RWPE2 (cell line): ENCODE measurements around the gene ADAM11.

ENCODE experiments used
- ATAC-seq: fragments of 200-7000 bp; cut with Tn5 transposase; 3 replicates; pipeline ENCODE4 v1.9.1; 2021; ENCODE audit warnings: low read depth
- DNase-seq: peaks from one replicate; pipeline ENCODE4 v3.0.0-alpha.2; 2020; ENCODE audit warnings: low spot score
- H3K27ac ChIP-seq: fragments of 450-650 bp; 2 replicates; pipeline ENCODE4 v1.5.1; 2017; ENCODE audit warnings: mild to moderate bottlenecking; ENCODE audit not compliant: poor library complexity, severe bottlenecking
- H3K27me3 ChIP-seq: fragments of 250-450 bp; sonication (Bioruptor Pico); 2 replicates; pipeline ENCODE4 v1.5.1; 2021; ENCODE audit warnings: mild to moderate bottlenecking, moderate library complexity; ENCODE audit not compliant: insufficient read depth, poor library complexity, severe bottlenecking
- H3K36me3 ChIP-seq: fragments of 250-450 bp; sonication (Bioruptor Pico); 2 replicates; pipeline ENCODE4 v1.5.1; 2020; ENCODE audit warnings: low read depth, mild to moderate bottlenecking, moderate library complexity
- H3K4me1 ChIP-seq: fragments of 250-450 bp; sonication (Bioruptor Pico); 2 replicates; pipeline ENCODE4 v1.5.1; 2021; ENCODE audit warnings: mild to moderate bottlenecking, moderate library complexity; ENCODE audit not compliant: insufficient read depth, poor library complexity, severe bottlenecking
- H3K4me3 ChIP-seq: fragments of 250-450 bp; sonication (Bioruptor Pico); 2 replicates; pipeline ENCODE4 v1.5.1; 2021; ENCODE audit warnings: mild to moderate bottlenecking, moderate library complexity; ENCODE audit not compliant: severe bottlenecking
- H3K9me3 ChIP-seq: fragments of 250-450 bp; sonication (Bioruptor Pico); 2 replicates; pipeline ENCODE4 v1.5.1; 2021; ENCODE audit warnings: mild to moderate bottlenecking, moderate library complexity; ENCODE audit not compliant: severe bottlenecking
- CTCF ChIP-seq: fragments of 450-650 bp; IDR thresholded peaks from one replicate; pipeline ENCODE4 v1.5.1; 2017; ENCODE audit warnings: mild to moderate bottlenecking, moderate library complexity; ENCODE audit not compliant: poor library complexity, severe bottlenecking

ADAM11 gene

GRCh38 chr17:44780161-44780560 is 21.4 kb downstream of the ADAM11 start:
- H3K27ac ChIP-seq, result no peak overlapping the region
- no peak for ATAC-seq
- DNase-seq, result no peak
- H3K4me1 ChIP-seq, result no peaks in the 10 kb centered on the region
- no peak overlapping the region for H3K4me3 ChIP-seq
- H3K36me3 ChIP-seq, result no peaks in the 10 kb centered on the region
- no peaks in the 10 kb centered on the region for H3K9me3 ChIP-seq
- no peak for TF ChIP-seq CTCF
- no peaks in the 10 kb centered on the region for H3K27me3 ChIP-seq

GRCh38 chr17:44780845-44781480 is 22.2 kb downstream of the ADAM11 start:
- no peaks in the 10 kb centered on the region for H3K4me1 ChIP-seq
- H3K4me3 ChIP-seq, result no peak overlapping the region
- ATAC-seq (no peak), DNase-seq (no peak)
- H3K9me3 ChIP-seq, result no peaks in the 10 kb centered on the region
- TF ChIP-seq CTCF, result no peak
- H3K27me3 ChIP-seq, result no peaks in the 10 kb centered on the region
- H3K27ac ChIP-seq, result no peak overlapping the region
- no peaks in the 10 kb centered on the region for H3K36me3 ChIP-seq

GRCh38 chr17:44781551-44782325 is 22.9 kb downstream of the ADAM11 start:
- TF ChIP-seq CTCF, result no peak

GRCh38 chr17:44782326-44782850 is 23.6 kb downstream of the ADAM11 start:
- DNase-seq, result no peak
- no peak for ATAC-seq
- Histone ChIP-seq H3K27ac (no peak overlapping the region), H3K9me3 (no peaks in the 10 kb centered on the region), H3K27me3 (no peaks in the 10 kb centered on the region), H3K36me3 (no peaks in the 10 kb centered on the region), H3K4me3 (no peak overlapping the region), H3K4me1 (no peaks in the 10 kb centered on the region)
- TF ChIP-seq CTCF, result no peak

More at GRCh38 chr17:44781551-44782325, 22.9 kb downstream of the ADAM11 start:
- DNase-seq (no peak), ATAC-seq (no peak)
- no peaks in the 10 kb centered on the region for H3K27me3 ChIP-seq
- no peaks in the 10 kb centered on the region for H3K36me3 ChIP-seq
- no peak overlapping the region for H3K27ac ChIP-seq
- no peaks in the 10 kb centered on the region for H3K9me3 ChIP-seq
- H3K4me3 ChIP-seq, result no peak overlapping the region
- H3K4me1 ChIP-seq, result no peaks in the 10 kb centered on the region
